ENCODE measurements around the gene ADAM12.

The ADAM12 gene

GRCh38 chr10:126405239-126405775 is 17.0 kb upstream of the ADAM12 start:
- H3K4me3 ChIP-seq (ENCODE audit: low read length, poor library complexity, severe bottlenecking): no peak overlapping the region
- peaks cover 3% of the 10 kb centered on the region; the same call in 1 of the 2 replicates for H3K9me3 ChIP-seq (ENCODE audit: insufficient read depth, low read depth, low read length)
- no peaks in the 10 kb centered on the region for H4K20me1 ChIP-seq (ENCODE audit: insufficient read depth, low read length, poor library complexity, severe bottlenecking)
- no peaks in the 10 kb centered on the region for H3K9me2 ChIP-seq (replicated peaks; ENCODE audit: low read depth, low read length)
- H3K79me2 ChIP-seq (ENCODE audit: insufficient read depth, low read length): no peaks in the 10 kb centered on the region
- no peak overlapping the region for H3K4me2 ChIP-seq (ENCODE audit: low read depth, low read length, poor library complexity, severe bottlenecking)
- H3K27me3 ChIP-seq (ENCODE audit: insufficient read depth, low read length, poor library complexity, severe bottlenecking): no peaks in the 10 kb centered on the region
- H3F3A ChIP-seq (ENCODE audit: low read depth): no peaks in the 10 kb centered on the region
- no peak overlapping the region for H3K9ac ChIP-seq (ENCODE audit: low read depth, low read length, poor library complexity, severe bottlenecking)
- TF ChIP-seq EZH2phosphoT487 (IDR thresholded peaks at IDR 0.05; ENCODE audit: borderline replicate concordance): no peak
- no peak for TF ChIP-seq CTCF (conservative IDR thresholded peaks at IDR 0.05; ENCODE audit: low read length)
- H3K36me3 ChIP-seq (ENCODE audit: insufficient read depth, low read length): no peaks in the 10 kb centered on the region
- no peak overlapping the region for H2AFZ ChIP-seq (ENCODE audit: low read length)
- no peaks in the 10 kb centered on the region for H3K4me1 ChIP-seq (ENCODE audit: insufficient read depth, low read length, poor library complexity, severe bottlenecking)

GRCh38 chr10:126402721-126403695 is 14.7 kb upstream of the ADAM12 start:
- Histone ChIP-seq H3K79me2 (ENCODE audit: insufficient read depth, low read length) (no peaks in the 10 kb centered on the region), H3K9me2 (replicated peaks; ENCODE audit: low read depth, low read length) (no peaks in the 10 kb centered on the region), H3K4me3 (ENCODE audit: low read length, poor library complexity, severe bottlenecking) (no peak overlapping the region), H3K4me1 (ENCODE audit: insufficient read depth, low read length, poor library complexity, severe bottlenecking) (no peaks in the 10 kb centered on the region), H3K9ac (ENCODE audit: low read depth, low read length, poor library complexity, severe bottlenecking) (no peak overlapping the region), H3K9me3 (ENCODE audit: insufficient read depth, low read depth, low read length) (peaks cover 3% of the 10 kb centered on the region; the same call in 1 of the 2 replicates), H3K4me2 (ENCODE audit: low read depth, low read length, poor library complexity, severe bottlenecking) (no peak overlapping the region), H2AFZ (ENCODE audit: low read length) (no peak overlapping the region), H3K27me3 (ENCODE audit: insufficient read depth, low read length, poor library complexity, severe bottlenecking) (no peaks in the 10 kb centered on the region), H3K36me3 (ENCODE audit: insufficient read depth, low read length) (no peaks in the 10 kb centered on the region), H4K20me1 (ENCODE audit: insufficient read depth, low read length, poor library complexity, severe bottlenecking) (no peaks in the 10 kb centered on the region), H3F3A (ENCODE audit: low read depth) (no peaks in the 10 kb centered on the region)
- no peak for TF ChIP-seq EZH2phosphoT487 (IDR thresholded peaks at IDR 0.05; ENCODE audit: borderline replicate concordance)
- no peak for TF ChIP-seq CTCF (conservative IDR thresholded peaks at IDR 0.05; ENCODE audit: low read length)

GRCh38 chr10:126400641-126401040 is 12.4 kb upstream of the ADAM12 start:
- H3K79me2 ChIP-seq (ENCODE audit: insufficient read depth, low read length): no peaks in the 10 kb centered on the region
- no peaks in the 10 kb centered on the region for H3K9me2 ChIP-seq (replicated peaks; ENCODE audit: low read depth, low read length)
- no peaks in the 10 kb centered on the region for H3K36me3 ChIP-seq (ENCODE audit: insufficient read depth, low read length)
- H3K9ac ChIP-seq (ENCODE audit: low read depth, low read length, poor library complexity, severe bottlenecking): no peak overlapping the region
- H3F3A ChIP-seq (ENCODE audit: low read depth): no peaks in the 10 kb centered on the region
- no peaks in the 10 kb centered on the region for H4K20me1 ChIP-seq (ENCODE audit: insufficient read depth, low read length, poor library complexity, severe bottlenecking)
- no peak overlapping the region for H3K4me2 ChIP-seq (ENCODE audit: low read depth, low read length, poor library complexity, severe bottlenecking)
- no peak overlapping the region for H3K4me3 ChIP-seq (ENCODE audit: low read length, poor library complexity, severe bottlenecking)
- no peaks in the 10 kb centered on the region for H3K4me1 ChIP-seq (ENCODE audit: insufficient read depth, low read length, poor library complexity, severe bottlenecking)
- TF ChIP-seq EZH2phosphoT487 (IDR thresholded peaks at IDR 0.05; ENCODE audit: borderline replicate concordance) (no peak), CTCF (conservative IDR thresholded peaks at IDR 0.05; ENCODE audit: low read length) (no peak)
- no peak overlapping the region for H2AFZ ChIP-seq (ENCODE audit: low read length)
- H3K27me3 ChIP-seq (ENCODE audit: insufficient read depth, low read length, poor library complexity, severe bottlenecking): no peaks in the 10 kb centered on the region
- H3K9me3 ChIP-seq (ENCODE audit: insufficient read depth, low read depth, low read length): peaks cover 3% of the 10 kb centered on the region; the same call in 1 of the 2 replicates

Measured in Loucy (cell line).